OCI-LY1 (cell line): ENCODE data around the gene HUNK.

Experiments
- CTCF ChIP-seq: fragments of 200-600 bp; sonication (generic), shearing (Covaris generic); IDR thresholded peaks from 2 replicates; pipeline ENCODE4 v1.5.1; 2017; ENCODE audit warnings: mild to moderate bottlenecking, antibody characterized with exemption, low read length, moderate library complexity, mixed read lengths
- EZH2 ChIP-seq: fragments of 200-600 bp; sonication (generic), shearing (Covaris generic); IDR thresholded peaks from 2 replicates; pipeline ENCODE4 v1.8.0; 2017; ENCODE audit warnings: borderline replicate concordance, mixed run types, mild to moderate bottlenecking, antibody characterized with exemption, low read length, moderate library complexity, mixed read lengths

DNA sequence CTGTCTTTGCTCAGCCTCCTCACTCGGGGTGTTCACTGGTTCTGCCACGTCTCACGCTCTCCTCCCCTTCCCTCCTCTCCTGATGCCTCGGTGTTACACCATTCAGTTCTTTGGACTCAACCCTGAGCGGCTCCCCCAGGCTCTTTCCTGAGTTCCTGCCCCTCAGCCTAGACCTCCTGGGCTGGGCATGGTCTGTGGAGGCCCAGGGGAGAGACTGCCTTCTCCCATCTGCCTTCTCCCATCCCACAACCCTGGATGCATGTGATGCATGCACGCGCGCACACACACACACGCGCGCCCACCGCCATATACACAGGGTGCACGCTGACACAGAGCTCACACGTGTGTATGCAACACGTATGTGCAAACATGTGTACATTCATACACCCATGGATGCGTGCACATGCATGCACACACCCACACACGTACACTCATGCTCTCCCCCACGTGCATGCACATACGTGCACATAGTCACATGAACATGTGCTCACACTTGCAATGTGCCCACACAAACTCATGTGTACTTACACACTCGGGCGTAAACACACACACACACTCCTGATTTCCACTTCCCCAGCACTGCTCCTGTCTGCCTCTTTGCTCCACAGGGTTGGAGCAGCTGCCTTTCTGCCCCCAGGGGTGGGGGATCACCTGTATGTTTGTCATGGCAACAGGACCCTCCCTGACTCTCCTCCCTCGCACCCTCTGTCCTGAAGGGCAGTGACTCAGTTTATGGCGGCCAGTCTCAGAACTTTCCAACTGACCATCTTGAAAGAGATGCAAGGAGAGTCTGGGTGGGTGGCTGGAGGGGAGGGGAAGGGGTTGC lies 59.0 kb downstream of the HUNK start:
- TF ChIP-seq CTCF (no peak), EZH2 (no peak)
